ENCODE data around the gene DCAF17. TPM values are rescaled to one million over a fixed set of nuclear protein-coding genes. Genes with fewer than 3 reads are reported as not detected.
"Not testable (repeated sequence)": the region's sequence is repeated elsewhere in the genome, so short reads cannot be mapped to it uniquely, and the experiment has no call there.

Gene DCAF17
- total and polyA plus RNA-seq, 2 experiments from 2014 or later = 10.6 to 14.4 TPM

GRCh38 chr2:171523088-171524017, 89.3 kb downstream of the DCAF17 start:
- Histone ChIP-seq H4K20me1 (ENCODE audit: insufficient read depth) (peaks cover 6% of the 10 kb centered on the region; the same call in 1 of the 2 replicates), H3K27ac (peak overlapping the region; percentile 94), H3K4me2 (ENCODE audit: unreplicated experiment) (peak overlapping the region; percentile 92), H3K79me2 (ENCODE audit: insufficient read depth) (peaks cover 43% of the 10 kb centered on the region), H3K9ac (peak overlapping the region; percentile 94), H3K9me2 (ENCODE audit: insufficient read depth) (no peaks in the 10 kb centered on the region), H3K4me3 (peak overlapping the region; percentile 95), H3K4me1 (ENCODE audit: insufficient read depth) (peaks cover 20% of the 10 kb centered on the region), H3F3A (ENCODE audit: insufficient read depth) (peaks cover 28% of the 10 kb centered on the region; the same call in 1 of the 2 replicates), H3K36me3 (ENCODE audit: low read depth) (peaks cover 5% of the 10 kb centered on the region; the same call in 1 of the 2 replicates), H3K27me3 (replicated peaks; ENCODE audit: insufficient read depth) (no peaks in the 10 kb centered on the region), H3K9me3 (ENCODE audit: low read depth) (no peaks in the 10 kb centered on the region), H2AFZ (peak overlapping the region; percentile 95)
- peak; percentile 91 for DNase-seq
- no peak for TF ChIP-seq EZH2phosphoT487 (IDR thresholded peaks at IDR 0.05; ENCODE audit: insufficient read depth, low read depth)
- TF ChIP-seq EZH2 (IDR thresholded peaks at IDR 0.05; ENCODE audit: insufficient read depth, poor library complexity, severe bottlenecking) = no peak
- in situ Hi-C loops (cut with MboI) = no loop called here
- 1% methylated on average over 60 to 62 of the region's 62 CpGs for WGBS, 2 experiments (ENCODE audit: low coverage in 1 of 2, low lambda C conversion rate in 2 of 2, missing lambda C conversion rate in 2 of 2)

DNA sequence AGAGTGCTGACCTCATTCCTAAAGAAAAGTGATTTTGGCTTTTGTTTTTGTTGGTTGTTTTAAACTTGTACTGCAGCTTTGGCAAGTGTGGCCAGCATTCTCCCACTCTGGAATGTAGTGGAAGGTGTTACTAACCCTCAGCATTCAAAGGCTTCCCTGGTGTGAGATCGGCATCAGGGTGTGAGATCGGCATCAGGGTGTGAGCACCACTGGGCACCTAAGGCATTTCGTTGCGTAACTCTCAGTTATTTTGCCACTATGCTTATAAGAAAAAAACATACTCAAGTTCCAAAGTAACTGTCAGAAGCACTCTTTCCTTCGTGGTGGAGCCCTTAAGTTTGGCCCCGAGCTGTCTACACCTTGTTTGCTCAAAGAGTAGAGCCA, 90.0 kb downstream of the DCAF17 start:
- Histone ChIP-seq H3K4me2 (ENCODE audit: unreplicated experiment) (peak overlapping the region; percentile 92), H3K9ac (peak overlapping the region; percentile 94), H3K27me3 (replicated peaks; ENCODE audit: insufficient read depth) (no peaks in the 10 kb centered on the region), H3K27ac (peak overlapping the region; percentile 94), H3K79me2 (ENCODE audit: insufficient read depth) (peaks cover 50% of the 10 kb centered on the region), H3K9me2 (ENCODE audit: insufficient read depth) (no peaks in the 10 kb centered on the region), H3K4me3 (peak overlapping the region; percentile 95), H3K9me3 (ENCODE audit: low read depth) (no peaks in the 10 kb centered on the region), H3K4me1 (ENCODE audit: insufficient read depth) (peaks cover 20% of the 10 kb centered on the region), H2AFZ (peak overlapping the region; percentile 95), H3K36me3 (ENCODE audit: low read depth) (peaks cover 5% of the 10 kb centered on the region; the same call in 1 of the 2 replicates), H4K20me1 (ENCODE audit: insufficient read depth) (peaks cover 6% of the 10 kb centered on the region; the same call in 1 of the 2 replicates), H3F3A (ENCODE audit: insufficient read depth) (peaks cover 28% of the 10 kb centered on the region; the same call in 1 of the 2 replicates)
- 1 to 2% methylated on average over 6 of the region's 6 CpGs for WGBS, 2 experiments (ENCODE audit: low coverage in 1 of 2, low lambda C conversion rate in 2 of 2, missing lambda C conversion rate in 2 of 2)
- in situ Hi-C loops (cut with MboI) = no loop called here
- TF ChIP-seq EZH2phosphoT487 (IDR thresholded peaks at IDR 0.05; ENCODE audit: insufficient read depth, low read depth) (no peak), EZH2 (IDR thresholded peaks at IDR 0.05; ENCODE audit: insufficient read depth, poor library complexity, severe bottlenecking) (no peak)
- DNase-seq = peak; percentile 80

DNA sequence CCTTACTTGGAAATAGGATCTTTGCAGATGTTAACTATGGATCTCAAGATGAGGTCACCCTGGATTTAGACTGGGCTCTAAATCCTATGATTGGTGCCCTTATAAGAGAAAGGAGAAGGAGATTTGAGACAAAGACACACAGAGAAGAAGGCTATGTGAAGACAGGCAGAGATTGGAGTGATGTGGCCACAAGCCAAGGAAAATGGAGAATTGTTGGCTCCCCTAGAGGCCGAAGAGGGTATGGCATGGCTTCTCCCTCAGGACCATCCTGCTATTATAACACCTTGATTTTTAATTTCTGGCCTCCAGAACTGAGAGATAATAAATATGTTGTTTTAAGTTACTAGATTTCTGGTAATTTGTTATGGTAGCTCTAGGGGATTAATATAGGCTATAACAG, 95.9 kb downstream of the DCAF17 start:
- no peak for TF ChIP-seq EZH2phosphoT487 (IDR thresholded peaks at IDR 0.05; ENCODE audit: insufficient read depth, low read depth)
- TF ChIP-seq EZH2 (IDR thresholded peaks at IDR 0.05; ENCODE audit: insufficient read depth, poor library complexity, severe bottlenecking) = no peak
- H2AFZ ChIP-seq = no peak overlapping the region
- peaks cover 31% of the 10 kb centered on the region for H3K4me1 ChIP-seq (ENCODE audit: insufficient read depth)
- no peaks in the 10 kb centered on the region for H3K27me3 ChIP-seq (replicated peaks; ENCODE audit: insufficient read depth)
- in situ Hi-C loops (cut with MboI) = no loop called here
- no peaks in the 10 kb centered on the region for H3K9me2 ChIP-seq (ENCODE audit: insufficient read depth)
- DNase-seq = peak; percentile 44
- peaks cover 6% of the 10 kb centered on the region; the same call in 1 of the 2 replicates for H4K20me1 ChIP-seq (ENCODE audit: insufficient read depth)
- peaks cover 38% of the 10 kb centered on the region for H3F3A ChIP-seq (ENCODE audit: insufficient read depth)
- 0 out of 2 replicates have a peak overlapping the region, but pooled peaks have one; percentile 85 for H3K27ac ChIP-seq
- 96 to 100% methylated on average over 1 of the region's 1 CpG for WGBS, 2 experiments (ENCODE audit: low coverage in 1 of 2, low lambda C conversion rate in 2 of 2, missing lambda C conversion rate in 2 of 2)
- no peak overlapping the region for H3K4me2 ChIP-seq (ENCODE audit: unreplicated experiment)
- no peak overlapping the region for H3K9ac ChIP-seq
- peaks cover 89% of the 10 kb centered on the region for H3K79me2 ChIP-seq (ENCODE audit: insufficient read depth)
- peaks cover 5% of the 10 kb centered on the region; the same call in 1 of the 2 replicates for H3K36me3 ChIP-seq (ENCODE audit: low read depth)
- no peaks in the 10 kb centered on the region for H3K9me3 ChIP-seq (ENCODE audit: low read depth)
- no peak overlapping the region for H3K4me3 ChIP-seq

DNA sequence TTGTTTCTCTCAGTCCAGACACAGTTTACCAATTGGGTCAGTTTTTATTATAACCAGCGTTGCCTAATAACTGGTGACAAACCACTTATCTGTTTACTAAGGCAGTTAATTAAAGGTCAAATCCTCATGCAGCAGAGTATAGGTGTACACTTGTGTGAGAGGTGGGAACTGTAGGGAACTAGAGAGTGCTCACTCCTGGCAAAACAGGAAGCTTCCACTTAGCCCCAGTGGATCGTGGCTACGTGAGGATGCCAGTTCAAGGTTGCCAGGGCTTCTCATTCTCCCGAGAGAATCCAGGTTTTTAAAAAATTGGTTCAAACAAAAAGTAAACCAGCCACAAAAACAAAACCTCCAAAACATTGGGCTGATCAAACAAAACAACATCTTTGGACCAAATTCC, 96.4 kb downstream of the DCAF17 start:
- Histone ChIP-seq H4K20me1 (ENCODE audit: insufficient read depth) (peaks cover 6% of the 10 kb centered on the region; the same call in 1 of the 2 replicates), H3K9me3 (ENCODE audit: low read depth) (no peaks in the 10 kb centered on the region), H2AFZ (no peak overlapping the region), H3K79me2 (ENCODE audit: insufficient read depth) (peaks cover 89% of the 10 kb centered on the region), H3K4me1 (ENCODE audit: insufficient read depth) (peaks cover 26% of the 10 kb centered on the region), H3F3A (ENCODE audit: insufficient read depth) (peaks cover 33% of the 10 kb centered on the region), H3K4me2 (ENCODE audit: unreplicated experiment) (peak overlapping the region; percentile 78), H3K36me3 (ENCODE audit: low read depth) (peaks cover 2% of the 10 kb centered on the region; the same call in 1 of the 2 replicates), H3K27me3 (replicated peaks; ENCODE audit: insufficient read depth) (no peaks in the 10 kb centered on the region), H3K9me2 (ENCODE audit: insufficient read depth) (no peaks in the 10 kb centered on the region), H3K4me3 (no peak overlapping the region), H3K27ac (peak overlapping the region; percentile 85), H3K9ac (no peak overlapping the region)
- 56 to 66% methylated on average over 4 of the region's 4 CpGs for WGBS, 2 experiments (ENCODE audit: low coverage in 1 of 2, low lambda C conversion rate in 2 of 2, missing lambda C conversion rate in 2 of 2)
- in situ Hi-C loops (cut with MboI) = no loop called here
- TF ChIP-seq EZH2 (IDR thresholded peaks at IDR 0.05; ENCODE audit: insufficient read depth, poor library complexity, severe bottlenecking) = no peak
- TF ChIP-seq EZH2phosphoT487 (IDR thresholded peaks at IDR 0.05; ENCODE audit: insufficient read depth, low read depth) = no peak
- peak; percentile 12 for DNase-seq

- H3F3A ChIP-seq (ENCODE audit: insufficient read depth) = peaks cover 31% of the 10 kb centered on the region
- DNase-seq = peak; percentile 5
- in situ Hi-C loops (cut with MboI); H4K20me1 ChIP-seq (ENCODE audit: insufficient read depth); H3K36me3 ChIP-seq (ENCODE audit: low read depth); H3K27me3 ChIP-seq (replicated peaks; ENCODE audit: insufficient read depth); H3K9me3 ChIP-seq (ENCODE audit: low read depth); H3K9me2 ChIP-seq (ENCODE audit: insufficient read depth): not testable (repeated sequence)
- H3K4me2 ChIP-seq (ENCODE audit: unreplicated experiment) = peak overlapping the region; percentile 78
- peaks cover 26% of the 10 kb centered on the region for H3K4me1 ChIP-seq (ENCODE audit: insufficient read depth)
- WGBS, 2 experiments (ENCODE audit: low coverage in 1 of 2, low lambda C conversion rate in 2 of 2, missing lambda C conversion rate in 2 of 2) = 5 to 13% methylated on average over 1 of the region's 1 CpG
- H3K9ac ChIP-seq = peak overlapping the region; percentile 63
- peak overlapping the region; percentile 85 for H3K27ac ChIP-seq
- peak overlapping the region; percentile 55 for H2AFZ ChIP-seq
- peak overlapping the region; percentile 64 for H3K4me3 ChIP-seq
- H3K79me2 ChIP-seq (ENCODE audit: insufficient read depth) = peaks cover 89% of the 10 kb centered on the region
Observed at GRCh38 chr2:171530859-171531258, 96.8 kb downstream of the DCAF17 start.

All from GM23248 (cell line).